HepG2 (cell line): ENCODE data around the gene CD44. TPM values are rescaled to one million over a fixed set of nuclear protein-coding genes. Genes with fewer than 3 reads are reported as not detected.

Experiments
- ATAC-seq: fragments of 200-7000 bp; cut with Tn5 transposase; 3 replicates; pipeline ENCODE4 v1.9.1; 2020; ENCODE audit warnings: mild to moderate bottlenecking, moderate library complexity
- BruUV-seq: library from RNA; stranded (reverse); fragments of 400-500 nt; replicated peaks from 2 replicates; lab custom pipeline; 2021; lab: Mats Ljungman, UMichigan
- CTCF ChIA-PET: fragments of 300-600 bp; formaldehyde crosslinking; extraction: SDS; loops from one replicate; lab custom pipeline; 2021; ENCODE audit warnings: low total read pairs, inconsistent platforms, low intra/inter-chr PET ratio; lab: Yijun Ruan, JAX
- POLR2A ChIA-PET: fragments of 350-600 bp; sonication (Branson Sonifier 250); formaldehyde crosslinking; loops from one replicate; lab custom pipeline; 2020; ENCODE audit warnings: antibody characterized with exemption, inconsistent platforms; lab: Yijun Ruan, JAX
- DNase-seq: peaks from one replicate; pipeline ENCODE4 v3.0.0-alpha.2; 2015; ENCODE audit warnings: low spot score
- FAIRE-seq: peaks from 3 replicates; lab custom pipeline; 2011; peaks lifted over from hg19 to GRCh38; lab: Jason Lieb, UNC
- H2AFZ ChIP-seq: one replicate; pipeline ENCODE4 v1.6.1; 2011; ENCODE audit warnings: low read length, inconsistent platforms
- H3K27ac ChIP-seq: fragments of 300-600 bp; 3 replicates; pipeline ENCODE4 v1.8.0; 2011; ENCODE audit warnings: mixed run types, mild to moderate bottlenecking, mixed read lengths, low read length, inconsistent platforms; ENCODE audit not compliant: insufficient read depth; ENCODE audit errors: extremely low read length
- H3K27me3 ChIP-seq, 2 experiments: fragments of 200-600 bp in 1 of 2; 2 replicates in 1 of 2; 3 replicates in 1 of 2; pipeline versions ENCODE4 v1.6.0 to v1.8.0; 2011; ENCODE audit warnings: low read length in 2 of 2, mild to moderate bottlenecking in 2 of 2, moderate library complexity in 2 of 2, inconsistent platforms in 1 of 2; ENCODE audit not compliant: insufficient read depth in 2 of 2, control insufficient read depth in 1 of 2
- H3K36me3 ChIP-seq, 2 experiments: fragments of 200-600 bp in 1 of 2; replicated peaks in 1 of 2; 2 replicates in 1 of 2; 3 replicates in 1 of 2; pipeline versions ENCODE4 v1.5.1 to v1.8.0; 2011; ENCODE audit warnings: low read length in 2 of 2, inconsistent platforms in 1 of 2; ENCODE audit not compliant: insufficient read depth in 2 of 2, control insufficient read depth in 1 of 2
- H3K4me1 ChIP-seq: 2 replicates; pipeline ENCODE4 v1.5.1; 2012; ENCODE audit warnings: low read length, inconsistent platforms; ENCODE audit not compliant: insufficient read depth
- H3K4me2 ChIP-seq: 2 replicates; pipeline ENCODE4 v1.6.0; 2011; ENCODE audit warnings: low read depth, low read length, inconsistent platforms
- H3K4me3 ChIP-seq, 3 experiments: fragments of 200-600 bp in 1 of 3; sonication (generic), shearing (Covaris generic) in 1 of 3; replicated peaks in 1 of 3; 2 replicates each; pipeline ENCODE4 v1.5.1; 2011 to 2016; ENCODE audit warnings: low read length in 3 of 3, inconsistent platforms in 2 of 3, low read depth in 2 of 3, mild to moderate bottlenecking in 2 of 3, control low read depth in 1 of 3, mixed read lengths in 1 of 3; ENCODE audit not compliant: insufficient read depth in 1 of 3
- H3K79me2 ChIP-seq: one replicate; pipeline ENCODE4 v1.6.1; 2011; ENCODE audit warnings: low read length, inconsistent platforms; ENCODE audit not compliant: insufficient read depth
- H3K9ac ChIP-seq: 2 replicates; pipeline ENCODE4 v1.6.0; 2011; ENCODE audit warnings: mild to moderate bottlenecking, low read depth, low read length, inconsistent platforms; ENCODE audit not compliant: insufficient read depth
- H3K9me3 ChIP-seq: 2 replicates; pipeline ENCODE4 v1.5.1; 2012; ENCODE audit warnings: mild to moderate bottlenecking, low read length
- H4K20me1 ChIP-seq: 2 replicates; pipeline ENCODE4 v1.6.0; 2011; ENCODE audit warnings: inconsistent platforms, mild to moderate bottlenecking, low read length, moderate library complexity; ENCODE audit not compliant: insufficient read depth
- ATF5 ChIP-seq: sonication (generic); formaldehyde crosslinking; IDR thresholded peaks from 2 replicates; pipeline ENCODE4 v1.4.0; 2020; ENCODE audit warnings: mild to moderate bottlenecking, low read depth, missing genetic modification reagents
- BCLAF1 ChIP-seq: fragments of 450-650 bp; IDR thresholded peaks from 2 replicates; pipeline ENCODE4 v1.6.1; 2017; ENCODE audit warnings: mild to moderate bottlenecking
- CENPT ChIP-seq: sonication (generic); formaldehyde crosslinking; IDR thresholded peaks from 2 replicates; pipeline ENCODE4 v1.8.0; 2022; ENCODE audit warnings: low read depth, mild to moderate bottlenecking, moderate library complexity, missing genetic modification reagents
- ESRRA ChIP-seq: sonication (generic); formaldehyde crosslinking; IDR thresholded peaks from 2 replicates; pipeline ENCODE4 v1.5.1; 2020; ENCODE audit warnings: mild to moderate bottlenecking, low read depth, missing genetic modification reagents
- JUND ChIP-seq: sonication (generic); formaldehyde crosslinking; IDR thresholded peaks from 2 replicates; pipeline ENCODE4 v1.8.0; 2022; ENCODE audit warnings: mild to moderate bottlenecking, missing genetic modification reagents
- NFRKB ChIP-seq: fragments of 450-650 bp; IDR thresholded peaks from 2 replicates; pipeline ENCODE4 v1.6.1; 2017
- PCBP1 ChIP-seq: fragments of 200-400 bp; formaldehyde crosslinking; IDR thresholded peaks from 2 replicates; pipeline ENCODE4 v1.6.1; 2017; ENCODE audit warnings: mild to moderate bottlenecking, low read depth, low read length, borderline replicate concordance
- RAD21 ChIP-seq: fragments of 450-650 bp; formaldehyde crosslinking; IDR thresholded peaks from 2 replicates; pipeline ENCODE4 v1.5.0; 2020; ENCODE audit warnings: mild to moderate bottlenecking
- SALL2 ChIP-seq: sonication (generic); formaldehyde crosslinking; IDR thresholded peaks from 2 replicates; pipeline ENCODE4 v1.8.1; 2023; ENCODE audit warnings: mild to moderate bottlenecking, missing genetic modification reagents, inconsistent platforms
- SNAI1 ChIP-seq: sonication (generic); formaldehyde crosslinking; IDR thresholded peaks from 2 replicates; pipeline ENCODE4 v1.5.0; 2020; ENCODE audit warnings: mild to moderate bottlenecking, missing genetic modification reagents, borderline replicate concordance
- TAF15 ChIP-seq: fragments of 200-400 bp; formaldehyde crosslinking; IDR thresholded peaks from one replicate; pipeline ENCODE4 v1.6.1; 2018; ENCODE audit warnings: mild to moderate bottlenecking, low read depth, low read length; ENCODE audit not compliant: poor library complexity, severe bottlenecking
- TFAP4 ChIP-seq: sonication (generic); IDR thresholded peaks from 2 replicates; pipeline ENCODE4 v1.6.1; 2016; ENCODE audit warnings: low read depth, borderline replicate concordance
- TOE1 ChIP-seq: sonication (generic); formaldehyde crosslinking; IDR thresholded peaks from 2 replicates; pipeline ENCODE4 v1.4.0; 2020; ENCODE audit warnings: mild to moderate bottlenecking, missing genetic modification reagents
- TOPORS ChIP-seq: sonication (generic); formaldehyde crosslinking; IDR thresholded peaks from 2 replicates; pipeline ENCODE4 v1.8.0; 2023; ENCODE audit warnings: mild to moderate bottlenecking, missing genetic modification reagents
- ZEB1 ChIP-seq: IDR thresholded peaks from 2 replicates; pipeline ENCODE4 v1.6.1; 2012; ENCODE audit warnings: mild to moderate bottlenecking, low read depth, inconsistent platforms; ENCODE audit not compliant: insufficient replicate concordance
- ZNF570 ChIP-seq: sonication (generic); formaldehyde crosslinking; IDR thresholded peaks from 2 replicates; pipeline ENCODE4 v1.4.0; 2020; ENCODE audit warnings: mild to moderate bottlenecking, missing genetic modification reagents, borderline replicate concordance
- ZNF713 ChIP-seq: sonication (generic); formaldehyde crosslinking; IDR thresholded peaks from 2 replicates; pipeline ENCODE4 v1.4.0; 2020; ENCODE audit warnings: mild to moderate bottlenecking, missing genetic modification reagents
- ZNF740 ChIP-seq: sonication (generic); formaldehyde crosslinking; IDR thresholded peaks from 2 replicates; pipeline ENCODE4 v1.4.0; 2020; ENCODE audit warnings: missing genetic modification reagents
- ZSCAN30 ChIP-seq: sonication (generic); formaldehyde crosslinking; IDR thresholded peaks from 2 replicates; pipeline ENCODE4 v1.5.0; 2020; ENCODE audit warnings: mild to moderate bottlenecking, missing genetic modification reagents
- WGBS: methylation state at CpG from one replicate; pipeline ENCODE4 v1.1.6; 2017; ENCODE audit warnings: low lambda C conversion rate; 5-methylcytosine and 5-hydroxymethylcytosine counted together
- in situ Hi-C: cut with HindIII; loops from 2 replicates; pipeline ENCODE4 v1.10.0; 2017; ENCODE audit warnings: low pct_unique_long_range_greater_than_20kb; ENCODE audit not compliant: extremely low pct_ligation_motif_present
- intact Hi-C: fragments of 100-400 bp; cut with micrococcal nuclease; formaldehyde crosslinking; loops from one replicate; pipeline ENCODE4 v1.10.0; 2022; ENCODE audit not compliant: unreplicated experiment
- polyA plus RNA-seq, 8 experiments: library from polyadenylated mRNA; depleted of rRNA in 3 of 8; stranded (reverse) in 7 of 8; unstranded in 1 of 8; fragments of >200 nt; fragmentation: Illumina TruSeq in 4 of 8; extraction: Trizol in 4 of 8; gene quantifications; 2 replicates each; pipeline versions ENCODE4 v1.2.1 to v1.2.3, GENCODE V29; 2011 to 2016; ENCODE audit warnings: low read depth in 4 of 8, missing spikeins in 1 of 8, mixed read lengths in 1 of 8; ENCODE audit not compliant: insufficient read depth in 1 of 8
- total RNA-seq, 5 experiments: library from RNA; depleted of rRNA; stranded (reverse); fragments of >200 nt; fragmentation: Illumina TruSeq; extraction: Trizol; gene quantifications; 2 replicates each; pipeline ENCODE4 v1.2.3, GENCODE V29; 2016; ENCODE audit warnings: low read depth in 1 of 5

CD44 gene
- total and polyA plus RNA-seq, 2 of the 13 experiments (the other 11 are each of a cell fraction or from before 2014, with no cell fraction given), result 0.02 to 0.11 TPM

GRCh38 chr11:35089666-35090065 is 49.3 kb upstream of the CD44 start:
- Histone ChIP-seq H2AFZ (no peak overlapping the region), H3K4me2 (no peak overlapping the region), H3K36me3 (no peaks in the 10 kb centered on the region), H3K9ac (no peak overlapping the region), H3K4me1 (no peaks in the 10 kb centered on the region), H3K79me2 (no peaks in the 10 kb centered on the region), H3K9me3 (no peaks in the 10 kb centered on the region), H3K27me3 (peaks cover 0 to 5% of the 10 kb centered on the region in 2 experiments; a peak in 2 of 5 replicates), H3K27ac (no peak overlapping the region), H4K20me1 (no peaks in the 10 kb centered on the region), H3K4me3 (no peak overlapping the region)
- 53% methylated on average over 1 of the region's 1 CpG for WGBS
- in situ Hi-C loops (no loop called here), intact Hi-C loops (no loop called here)
- TF ChIP-seq SNAI1 (CRISPR knock-in tag) (no peak), BCLAF1 (no peak), TOE1 (CRISPR knock-in tag) (no peak), TOPORS (no peak), CENPT (no peak), RAD21 (CRISPR knock-in tag) (no peak), ATF5 (CRISPR knock-in tag) (no peak), JUND (CRISPR knock-in tag) (no peak), NFRKB (no peak), ZNF740 (no peak), PCBP1 (no peak), ZSCAN30 (CRISPR knock-in tag) (no peak), ZNF570 (CRISPR knock-in tag) (no peak), ZNF713 (CRISPR knock-in tag) (no peak), ZEB1 (no peak), TAF15 (no peak), TFAP4 (no peak), SALL2 (CRISPR knock-in tag) (no peak), ESRRA (CRISPR knock-in tag) (no peak)
- ChIA-PET CTCF (no interaction called here), POLR2A (no interaction called here)
- no TSS peak for BruUV-seq
- DNase-seq (no peak), FAIRE-seq (no peak), ATAC-seq (no peak)
